ENCODE measurements around the gene SCYL2. TPM values are rescaled to one million over a fixed set of nuclear protein-coding genes. Genes with fewer than 3 reads are reported as not detected.
"Not testable (repeated sequence)": the region's sequence is repeated elsewhere in the genome, so short reads cannot be mapped to it uniquely, and the experiment has no call there.

The SCYL2 gene
- total RNA-seq, 2 experiments from 2014 or later, result 19.4 to 20.7 TPM

DNA sequence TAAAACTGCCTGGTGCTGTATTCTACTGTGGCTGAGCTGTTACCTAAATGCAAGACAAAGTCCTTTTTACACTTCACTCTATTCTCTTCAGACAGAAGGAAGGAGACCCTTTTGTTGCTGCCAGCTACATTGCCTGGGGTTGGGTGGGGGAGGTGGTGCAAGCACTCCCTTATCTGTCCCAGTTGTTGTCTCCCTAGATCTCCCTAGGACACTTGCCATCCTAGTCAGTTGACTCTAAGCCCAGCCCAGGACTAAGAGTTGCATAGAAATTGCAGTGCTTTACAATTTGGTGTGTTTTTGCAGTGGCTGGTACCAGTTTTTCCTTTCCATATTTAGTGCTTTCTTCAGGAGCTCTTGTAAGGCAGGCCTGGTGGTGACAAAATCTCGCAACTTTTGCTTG is 35.1 kb downstream of the SCYL2 start:
- H3K27ac Mint-ChIP-seq, result no peak overlapping the region
- peaks cover 68% of the 10 kb centered on the region for H3K36me3 Mint-ChIP-seq (ENCODE audit: low read depth)
- H3K9me3 Mint-ChIP-seq, result peaks cover 26% of the 10 kb centered on the region
- CTCF ChIA-PET, result interaction anchor here (0.5 kb wide), 1 partner anchor 560 kb away, joined by 3 read pairs; no protein-coding TSS in a partner anchor
- no peak for DNase-seq
- H3K4me1 Mint-ChIP-seq (ENCODE audit: low read depth), result no peaks in the 10 kb centered on the region
- no peak overlapping the region for H3K4me3 Mint-ChIP-seq
- H3K27me3 Mint-ChIP-seq (ENCODE audit: low read depth), result no peaks in the 10 kb centered on the region
- intact Hi-C loops (cut with micrococcal nuclease), result no loop called here

DNA sequence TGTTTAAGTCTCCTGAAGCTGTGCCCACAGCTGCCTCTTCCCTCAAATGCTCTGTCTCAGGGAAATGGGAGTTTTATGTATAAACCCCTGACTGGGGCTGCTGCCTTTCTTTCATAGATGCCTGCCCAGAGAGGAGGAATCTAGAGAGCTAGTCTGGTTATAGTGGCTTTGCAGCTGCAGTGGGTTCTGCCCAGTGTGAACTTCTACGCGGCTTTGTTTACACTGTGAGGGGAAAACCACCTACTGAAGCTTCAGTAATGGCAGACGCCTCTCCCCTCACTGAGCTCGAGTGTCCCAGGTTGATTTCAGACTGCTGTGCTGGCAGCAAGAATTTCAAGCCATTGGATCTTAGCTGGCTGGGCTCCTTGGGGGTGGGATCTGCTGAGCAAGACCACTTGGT is 36.9 kb downstream of the SCYL2 start:
- CTCF ChIA-PET, result no interaction called here
- H3K36me3 Mint-ChIP-seq (ENCODE audit: low read depth), result peaks cover 64% of the 10 kb centered on the region
- DNase-seq, result no peak
- no peak overlapping the region for H3K27ac Mint-ChIP-seq
- H3K4me1 Mint-ChIP-seq (ENCODE audit: low read depth), result no peaks in the 10 kb centered on the region
- peaks cover 27% of the 10 kb centered on the region for H3K9me3 Mint-ChIP-seq
- no peak overlapping the region for H3K4me3 Mint-ChIP-seq
- intact Hi-C loops (cut with micrococcal nuclease), result no loop called here
- no peaks in the 10 kb centered on the region for H3K27me3 Mint-ChIP-seq (ENCODE audit: low read depth)

DNA sequence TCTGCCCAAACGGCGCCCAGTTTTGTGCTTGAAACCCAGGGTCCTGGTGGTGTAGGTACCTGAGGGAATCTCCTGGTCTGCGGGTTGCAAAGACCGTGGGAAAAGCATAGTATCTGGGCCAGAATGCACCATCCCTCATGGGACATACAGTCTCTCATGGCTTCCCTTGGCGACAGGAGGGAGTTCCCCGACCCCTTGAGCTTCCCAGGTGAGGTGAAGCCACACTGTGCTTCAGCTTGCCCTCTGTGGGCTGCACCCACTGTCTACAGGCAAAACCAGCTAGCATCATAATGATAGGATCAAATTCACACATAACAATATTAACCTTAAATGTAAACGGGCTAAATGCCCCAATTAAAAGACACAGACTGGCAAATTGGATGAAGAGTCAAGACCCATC is 37.4 kb downstream of the SCYL2 start:
- Mint-ChIP-seq H3K36me3 (ENCODE audit: low read depth) (peaks cover 61% of the 10 kb centered on the region), H3K9me3 (peaks cover 26% of the 10 kb centered on the region)
- DNase-seq; H3K4me3 Mint-ChIP-seq; H3K4me1 Mint-ChIP-seq (ENCODE audit: low read depth); H3K27ac Mint-ChIP-seq; H3K27me3 Mint-ChIP-seq (ENCODE audit: low read depth); intact Hi-C loops (cut with micrococcal nuclease); CTCF ChIA-PET: not testable (repeated sequence)

GRCh38 chr12:100308138-100308537 is 41.2 kb downstream of the SCYL2 start:
- intact Hi-C loops (cut with micrococcal nuclease); CTCF ChIA-PET; H3K27ac Mint-ChIP-seq; DNase-seq; H3K4me1 Mint-ChIP-seq (ENCODE audit: low read depth); H3K4me3 Mint-ChIP-seq; H3K27me3 Mint-ChIP-seq (ENCODE audit: low read depth): not testable (repeated sequence)
- H3K9me3 Mint-ChIP-seq, result peaks cover 18% of the 10 kb centered on the region
- H3K36me3 Mint-ChIP-seq (ENCODE audit: low read depth), result peaks cover 37% of the 10 kb centered on the region

- Mint-ChIP-seq H3K9me3 (peaks cover 6% of the 10 kb centered on the region), H3K4me1 (ENCODE audit: low read depth) (no peaks in the 10 kb centered on the region), H3K27ac (no peak overlapping the region), H3K36me3 (ENCODE audit: low read depth) (peaks cover 17% of the 10 kb centered on the region), H3K4me3 (no peak overlapping the region), H3K27me3 (ENCODE audit: low read depth) (no peaks in the 10 kb centered on the region)
- intact Hi-C loops (cut with micrococcal nuclease), result no loop called here
- no peak for DNase-seq
- CTCF ChIA-PET, result no interaction called here
Measured at GRCh38 chr12:100311317-100311716, 44.3 kb downstream of the SCYL2 start.

- Mint-ChIP-seq H3K27me3 (ENCODE audit: low read depth) (no peaks in the 10 kb centered on the region), H3K36me3 (ENCODE audit: low read depth) (peaks cover 16% of the 10 kb centered on the region), H3K27ac (no peak overlapping the region), H3K4me1 (ENCODE audit: low read depth) (no peaks in the 10 kb centered on the region), H3K4me3 (no peak overlapping the region), H3K9me3 (no peaks in the 10 kb centered on the region)
- no peak for DNase-seq
- intact Hi-C loops (cut with micrococcal nuclease), result no loop called here
- CTCF ChIA-PET, result interaction anchor here (0.5 kb wide), 1 partner anchor 115 kb away, joined by 4 read pairs; no protein-coding TSS in a partner anchor
Measured at GRCh38 chr12:100317371-100317770, 50.4 kb downstream of the SCYL2 start.

DNA sequence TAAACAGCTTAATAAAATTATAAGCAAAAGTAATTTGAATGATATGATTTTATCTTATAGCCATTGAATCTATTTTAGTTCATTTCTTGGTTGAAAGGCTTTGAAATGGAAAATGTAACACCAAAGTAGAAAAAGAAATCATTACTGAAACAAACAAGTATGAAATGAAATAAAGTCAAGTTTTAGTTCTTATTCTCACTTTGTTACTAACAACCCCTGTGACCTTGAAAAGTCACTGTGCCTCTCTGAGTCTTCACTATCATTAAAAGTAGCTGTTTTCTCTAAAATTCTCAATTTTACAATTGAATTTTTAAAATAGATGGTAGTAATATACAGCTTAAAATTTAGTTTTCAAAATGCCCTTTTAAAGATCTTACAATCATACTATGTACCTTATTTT is 57.5 kb downstream of the SCYL2 start:
- no peak overlapping the region for H3K4me3 Mint-ChIP-seq
- peaks cover 3% of the 10 kb centered on the region for H3K4me1 Mint-ChIP-seq (ENCODE audit: low read depth)
- DNase-seq, result no peak
- H3K36me3 Mint-ChIP-seq (ENCODE audit: low read depth), result peaks cover 16% of the 10 kb centered on the region
- H3K27ac Mint-ChIP-seq, result no peak overlapping the region
- CTCF ChIA-PET, result interaction anchor here (0.9 kb wide), 1 partner anchor 80 kb away, joined by 3 read pairs; no protein-coding TSS in a partner anchor
- H3K27me3 Mint-ChIP-seq (ENCODE audit: low read depth), result no peaks in the 10 kb centered on the region
- intact Hi-C loops (cut with micrococcal nuclease), result no loop called here
- no peaks in the 10 kb centered on the region for H3K9me3 Mint-ChIP-seq

- no peaks in the 10 kb centered on the region for H3K9me3 Mint-ChIP-seq
- no peak overlapping the region for H3K4me3 Mint-ChIP-seq
- no peaks in the 10 kb centered on the region for H3K27me3 Mint-ChIP-seq (ENCODE audit: low read depth)
- peaks cover 8% of the 10 kb centered on the region for H3K4me1 Mint-ChIP-seq (ENCODE audit: low read depth)
- peaks cover 20% of the 10 kb centered on the region for H3K36me3 Mint-ChIP-seq (ENCODE audit: low read depth)
- DNase-seq, result no peak
- CTCF ChIA-PET, result no interaction called here
- intact Hi-C loops (cut with micrococcal nuclease), result no loop called here
- no peak overlapping the region for H3K27ac Mint-ChIP-seq
Measured at GRCh38 chr12:100326208-100326607, 59.2 kb downstream of the SCYL2 start.

DNA sequence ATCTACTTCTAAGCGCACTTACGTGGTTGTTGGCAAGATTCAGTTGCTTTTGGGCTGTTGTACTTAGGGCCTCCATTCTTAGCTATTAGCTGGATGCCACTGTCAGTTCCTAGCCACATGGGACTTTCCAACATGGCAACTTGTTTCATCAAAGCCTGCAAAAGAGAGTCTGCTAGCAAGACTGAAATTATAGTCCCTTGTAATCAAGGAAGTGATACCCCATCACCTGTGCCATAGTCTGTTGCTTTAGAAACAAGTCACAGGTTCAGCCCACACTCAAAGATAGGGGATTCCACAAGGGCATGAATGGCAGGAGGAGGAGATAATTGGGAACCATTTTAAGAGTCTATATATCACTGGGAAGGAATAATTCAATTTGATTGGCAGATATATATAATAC is 62.8 kb downstream of the SCYL2 start:
- DNase-seq, result peak; percentile 21
- Mint-ChIP-seq H3K27me3 (ENCODE audit: low read depth) (no peaks in the 10 kb centered on the region), H3K9me3 (no peaks in the 10 kb centered on the region), H3K27ac (no peak overlapping the region), H3K4me1 (ENCODE audit: low read depth) (peaks cover 8% of the 10 kb centered on the region), H3K36me3 (ENCODE audit: low read depth) (peaks cover 20% of the 10 kb centered on the region), H3K4me3 (no peak overlapping the region)
- CTCF ChIA-PET, result interaction anchor here (0.9 kb wide), 1 partner anchor 95 kb away, joined by 3 read pairs; no protein-coding TSS in a partner anchor
- intact Hi-C loops (cut with micrococcal nuclease), result loop anchor here (1.0 to 5.0 kb wide), 2 partner anchors 62 to 127 kb away; partner anchors contain the start of genes ACTR6, DEPDC4 and SCYL2

GRCh38 chr12:100331871-100332270 is 64.9 kb downstream of the SCYL2 start:
- Mint-ChIP-seq H3K27ac (no peak overlapping the region), H3K27me3 (ENCODE audit: low read depth) (no peaks in the 10 kb centered on the region), H3K36me3 (ENCODE audit: low read depth) (peaks cover 26% of the 10 kb centered on the region), H3K4me1 (ENCODE audit: low read depth) (peaks cover 8% of the 10 kb centered on the region), H3K9me3 (no peaks in the 10 kb centered on the region), H3K4me3 (no peak overlapping the region)
- no peak for DNase-seq
- intact Hi-C loops (cut with micrococcal nuclease), result loop anchor here (5.0 kb wide), 1 partner anchor 130 kb away; the partner anchor contains the start of gene ACTR6
- CTCF ChIA-PET, result no interaction called here

DNA sequence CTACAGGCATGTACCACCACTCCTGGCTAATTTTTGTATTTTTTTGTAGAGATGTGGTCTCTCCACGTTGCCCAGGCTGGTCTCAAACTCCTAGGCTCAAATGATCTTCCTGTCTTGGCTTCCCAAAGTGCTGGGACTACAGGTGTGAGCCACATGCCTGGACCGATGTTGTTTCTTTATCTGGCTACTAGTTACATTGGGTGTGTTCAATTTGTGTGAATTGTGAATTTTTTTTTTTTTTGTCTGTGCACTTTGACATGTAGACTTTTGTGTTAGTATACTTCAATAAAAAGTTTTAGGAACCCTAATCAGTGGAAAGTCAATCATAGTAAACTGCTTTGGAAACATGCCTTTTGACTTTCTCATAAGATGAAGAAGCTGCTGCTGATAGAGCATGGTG is 65.9 kb downstream of the SCYL2 start:
- Mint-ChIP-seq H3K36me3 (ENCODE audit: low read depth) (peaks cover 26% of the 10 kb centered on the region), H3K27me3 (ENCODE audit: low read depth) (no peaks in the 10 kb centered on the region), H3K9me3 (no peaks in the 10 kb centered on the region), H3K4me3 (no peak overlapping the region), H3K27ac (no peak overlapping the region), H3K4me1 (ENCODE audit: low read depth) (peaks cover 8% of the 10 kb centered on the region)
- CTCF ChIA-PET, result interaction anchor here (1.6 kb wide), 1 partner anchor 72 kb away, joined by 3 read pairs; no protein-coding TSS in a partner anchor
- no peak for DNase-seq
- intact Hi-C loops (cut with micrococcal nuclease), result loop anchor here (5.0 kb wide), 1 partner anchor 131 kb away; the partner anchor contains the start of gene ACTR6

- H3K27ac Mint-ChIP-seq, result no peak overlapping the region
- no peak for DNase-seq
- peaks cover under 1% of the 10 kb centered on the region for H3K9me3 Mint-ChIP-seq
- H3K4me3 Mint-ChIP-seq, result no peak overlapping the region
- CTCF ChIA-PET, result no interaction called here
- no peaks in the 10 kb centered on the region for H3K27me3 Mint-ChIP-seq (ENCODE audit: low read depth)
- H3K4me1 Mint-ChIP-seq (ENCODE audit: low read depth), result no peaks in the 10 kb centered on the region
- intact Hi-C loops (cut with micrococcal nuclease), result no loop called here
- H3K36me3 Mint-ChIP-seq (ENCODE audit: low read depth), result peaks cover 15% of the 10 kb centered on the region
Measured at GRCh38 chr12:100337299-100337698, 70.3 kb downstream of the SCYL2 start.

GRCh38 chr12:100337727-100338126 is 70.8 kb downstream of the SCYL2 start:
- Mint-ChIP-seq H3K9me3 (peaks cover 4% of the 10 kb centered on the region), H3K4me3 (no peak overlapping the region), H3K4me1 (ENCODE audit: low read depth) (no peaks in the 10 kb centered on the region), H3K27me3 (ENCODE audit: low read depth) (no peaks in the 10 kb centered on the region), H3K36me3 (ENCODE audit: low read depth) (peaks cover 18% of the 10 kb centered on the region), H3K27ac (no peak overlapping the region)
- DNase-seq, result no peak
- CTCF ChIA-PET, result interaction anchor here (0.5 to 0.7 kb wide), 2 partner anchors 9 to 75 kb away, joined by 5 to 6 read pairs; no protein-coding TSS in a partner anchor
- intact Hi-C loops (cut with micrococcal nuclease), result no loop called here

All from activated naive CD4-positive, alpha-beta T cell treated with anti-CD3 and anti-CD28 coated beads for 36 hours (primary cell).